IMR-90 (cell line): ENCODE data around the gene ERC2. TPM values are rescaled to one million over a fixed set of nuclear protein-coding genes. Genes with fewer than 3 reads are reported as not detected.

Source experiments
- ATAC-seq: fragments of 200-7000 bp; cut with Tn5 transposase; 2 replicates; pipeline ENCODE4 v1.9.1; 2020; ENCODE audit warnings: low read depth, mild to moderate bottlenecking, moderate library complexity
- BruUV-seq: library from RNA; stranded (reverse); fragments of 400-500 nt; replicated peaks from 2 replicates; lab custom pipeline; 2021; lab: Mats Ljungman, UMichigan
- CTCF ChIA-PET: fragments of 300-600 bp; formaldehyde crosslinking; extraction: SDS; loops from one replicate; lab custom pipeline; 2021; ENCODE audit warnings: antibody characterized with exemption; lab: Yijun Ruan, JAX
- POLR2A ChIA-PET: fragments of 300-600 bp; sonication (Branson Sonifier 250); formaldehyde crosslinking; loops from one replicate; lab custom pipeline; 2022; ENCODE audit warnings: antibody characterized with exemption; ENCODE audit not compliant: unreplicated experiment; lab: Charles Lee
- DNase-seq: peaks from one replicate; pipeline ENCODE4 v3.0.0; 2013
- H2AFZ ChIP-seq: replicated peaks from 2 replicates; pipeline ENCODE3; 2013; ENCODE audit warnings: low read length, mild to moderate bottlenecking; ENCODE audit not compliant: poor library complexity
- H2AK5ac ChIP-seq: 2 replicates; pipeline ENCODE4 v1.6.1; 2013; ENCODE audit warnings: low read depth, low read length, inconsistent platforms
- H2AK9ac ChIP-seq: replicated peaks from 2 replicates; pipeline ENCODE3; 2013; ENCODE audit warnings: mild to moderate bottlenecking, low read depth, low read length, moderate library complexity; ENCODE audit not compliant: poor library complexity
- H2BK120ac ChIP-seq: 2 replicates; pipeline ENCODE4 v1.6.1; 2013; ENCODE audit warnings: low read depth, low read length, inconsistent platforms
- H2BK15ac ChIP-seq: 3 replicates; pipeline ENCODE4 v1.6.1; 2013; ENCODE audit warnings: low read depth, low read length, inconsistent platforms
- H2BK20ac ChIP-seq: 2 replicates; pipeline ENCODE4 v1.6.1; 2013; ENCODE audit warnings: low read depth, mild to moderate bottlenecking, inconsistent platforms, low read length, moderate library complexity
- H2BK5ac ChIP-seq: 2 replicates; pipeline ENCODE4 v1.6.1; 2013; ENCODE audit warnings: mild to moderate bottlenecking, low read depth, low read length, inconsistent platforms; ENCODE audit not compliant: poor library complexity, severe bottlenecking
- H3K14ac ChIP-seq: replicated peaks from 2 replicates; pipeline ENCODE4 v1.6.1; 2013; ENCODE audit warnings: low read depth, low read length, inconsistent platforms
- H3K18ac ChIP-seq: 2 replicates; pipeline ENCODE4 v1.6.1; 2013; ENCODE audit warnings: low read depth, low read length, control low read depth
- H3K23ac ChIP-seq: 2 replicates; pipeline ENCODE4 v1.6.1; 2013; ENCODE audit warnings: low read depth, low read length, inconsistent platforms
- H3K27ac ChIP-seq: 2 replicates; pipeline ENCODE4 v1.5.1; 2013; ENCODE audit warnings: mild to moderate bottlenecking, control low read depth, low read length; ENCODE audit not compliant: insufficient read depth
- H3K27me3 ChIP-seq: 2 replicates; pipeline ENCODE4 v1.6.1; 2013; ENCODE audit warnings: low read length; ENCODE audit not compliant: control insufficient read depth, insufficient read depth
- H3K36me3 ChIP-seq: 2 replicates; pipeline ENCODE4 v1.6.1; 2013; ENCODE audit warnings: low read length, mixed read lengths; ENCODE audit not compliant: control insufficient read depth, insufficient read depth
- H3K4ac ChIP-seq: 2 replicates; pipeline ENCODE4 v1.6.1; 2013; ENCODE audit warnings: low read depth, low read length, inconsistent platforms
- H3K4me1 ChIP-seq: 2 replicates; pipeline ENCODE4 v1.6.1; 2013; ENCODE audit warnings: low read length, mixed read lengths; ENCODE audit not compliant: control insufficient read depth, insufficient read depth
- H3K4me2 ChIP-seq: 2 replicates; pipeline ENCODE4 v1.6.1; 2013; ENCODE audit warnings: low read depth, mild to moderate bottlenecking, control low read depth, low read length, moderate library complexity
- H3K4me3 ChIP-seq: 2 replicates; pipeline ENCODE4 v1.5.1; 2013; ENCODE audit warnings: low read depth, mild to moderate bottlenecking, control low read depth, low read length, moderate library complexity; ENCODE audit not compliant: insufficient read depth
- H3K56ac ChIP-seq: 2 replicates; pipeline ENCODE4 v1.6.1; 2013; ENCODE audit warnings: low read length, inconsistent platforms; ENCODE audit not compliant: insufficient read depth; ENCODE audit errors: extremely low read depth
- H3K79me1 ChIP-seq, 2 experiments: 2 replicates each; pipeline ENCODE4 v1.6.1; 2013; ENCODE audit warnings: low read length in 2 of 2, inconsistent platforms in 1 of 2, low read depth in 1 of 2
- H3K9ac ChIP-seq: 2 replicates; pipeline ENCODE4 v1.6.1; 2013; ENCODE audit warnings: low read depth, low read length, control low read depth
- H3K9me1 ChIP-seq: 2 replicates; pipeline ENCODE4 v1.6.1; 2013; ENCODE audit warnings: low read length, inconsistent platforms; ENCODE audit not compliant: insufficient read depth
- H3K9me3 ChIP-seq: 2 replicates; pipeline ENCODE4 v1.6.1; 2013; ENCODE audit warnings: low read length; ENCODE audit not compliant: control insufficient read depth, insufficient read depth
- H4K20me1 ChIP-seq: 2 replicates; pipeline ENCODE4 v1.6.1; 2013; ENCODE audit warnings: low read length, inconsistent platforms; ENCODE audit not compliant: insufficient read depth
- H4K5ac ChIP-seq: 2 replicates; pipeline ENCODE4 v1.6.1; 2013; ENCODE audit warnings: mild to moderate bottlenecking, low read depth, low read length, control low read depth
- H4K8ac ChIP-seq, 2 experiments: 2 replicates each; pipeline ENCODE4 v1.6.1; 2013; ENCODE audit warnings: low read depth in 2 of 2, low read length in 2 of 2, control low read depth in 1 of 2, inconsistent platforms in 1 of 2
- H4K91ac ChIP-seq: 2 replicates; pipeline ENCODE4 v1.6.1; 2013; ENCODE audit warnings: low read depth, low read length, inconsistent platforms; ENCODE audit not compliant: insufficient read depth
- CHD1 ChIP-seq: IDR thresholded peaks from 2 replicates; pipeline ENCODE4 v1.6.1; 2012; ENCODE audit warnings: low read depth, low read length, improper control_type of control experiment
- FOS ChIP-seq: fragments of 150-350 bp; IDR thresholded peaks from 2 replicates; pipeline ENCODE4 v1.6.1; 2016; ENCODE audit warnings: low read depth, low read length
- MAZ ChIP-seq: IDR thresholded peaks from 2 replicates; pipeline ENCODE4 v1.6.1; 2012; ENCODE audit warnings: low read depth, mild to moderate bottlenecking, low read length, improper control_type of control experiment, moderate library complexity, borderline replicate concordance
- RCOR1 ChIP-seq: IDR thresholded peaks from 2 replicates; pipeline ENCODE4 v1.6.1; 2012; ENCODE audit warnings: mild to moderate bottlenecking, low read length, improper control_type of control experiment; ENCODE audit not compliant: insufficient replicate concordance
- RFX5 ChIP-seq: IDR thresholded peaks from 2 replicates; pipeline ENCODE4 v1.8.0; 2012; ENCODE audit warnings: low read depth, mild to moderate bottlenecking, low read length, moderate library complexity
- SMC3 ChIP-seq: fragments of 150-350 bp; IDR thresholded peaks from 2 replicates; pipeline ENCODE4 v1.6.1; 2016; ENCODE audit warnings: low read depth, mild to moderate bottlenecking, antibody characterized with exemption, low read length, moderate library complexity
- WGBS, 2 experiments: methylation state at CpG; one replicate each; pipeline versions ENCODE4 v1.1.5 to v1.1.7; 2013; ENCODE audit warnings: missing lambda C conversion rate in 2 of 2; ENCODE audit not compliant: insufficient read length in 1 of 2; ENCODE audit errors: extremely low coverage in 2 of 2; 5-methylcytosine and 5-hydroxymethylcytosine counted together
- dilution Hi-C: fragments of 300-500 bp; cut with HindIII; formaldehyde crosslinking; loops from one replicate; pipeline ENCODE4 v1.14.3; 2018; ENCODE audit warnings: low sequenced_read_pairs; ENCODE audit not compliant: unreplicated experiment
- in situ Hi-C: fragments of 300-500 bp; cut with MboI; formaldehyde crosslinking; loops from 3 replicates; pipeline ENCODE4 v1.14.3; 2019; ENCODE audit warnings: low sequenced_read_pairs, inconsistent platforms, mixed read lengths
- intact Hi-C: fragments of 100-400 bp; cut with micrococcal nuclease; formaldehyde crosslinking; loops from 2 replicates; pipeline ENCODE4 v1.10.0; 2022
- polyA plus RNA-seq, 3 experiments: library from polyadenylated mRNA; depleted of rRNA; stranded (reverse); fragments of >200 nt; gene quantifications; 2 replicates each; pipeline ENCODE4 v1.2.3, GENCODE V29; 2012; ENCODE audit warnings: low replicate concordance in 1 of 3
- total RNA-seq: library from RNA; depleted of rRNA; stranded (reverse); fragments of >200 nt; gene quantifications from 2 replicates; pipeline ENCODE4 v1.2.3, GENCODE V29; 2012

Gene ERC2
- total and polyA plus RNA-seq, 2 of the 4 experiments (the other 2 are of a cell fraction): 0.17 to 0.18 TPM

DNA sequence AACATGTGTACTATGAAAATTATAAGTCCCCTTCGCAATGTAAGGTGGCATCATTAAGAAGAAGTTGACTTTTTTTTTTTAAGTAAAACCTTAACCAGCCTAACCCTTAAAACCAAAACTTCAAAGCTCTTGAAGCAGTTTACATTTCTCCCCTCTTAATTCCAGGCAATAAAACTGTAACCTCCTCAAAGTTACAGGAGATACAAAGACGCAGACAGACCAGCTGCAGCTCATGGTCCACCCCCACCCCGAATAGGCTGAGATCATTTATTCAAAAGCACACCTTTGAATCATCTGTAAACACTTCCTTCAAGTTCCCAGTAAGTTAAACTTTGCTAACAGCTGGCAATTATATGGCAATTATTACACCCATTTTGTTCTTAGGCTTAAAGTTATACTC is 414.5 kb downstream of the ERC2 start:
- in situ Hi-C loops: no loop called here
- H2AFZ ChIP-seq: no peak overlapping the region
- H3K36me3 ChIP-seq: no peaks in the 10 kb centered on the region
- H2AK9ac ChIP-seq: no peak overlapping the region
- no peak for DNase-seq
- no peak overlapping the region for H3K27ac ChIP-seq
- no peak overlapping the region for H2AK5ac ChIP-seq
- no peak for TF ChIP-seq CHD1
- TF ChIP-seq FOS: no peak
- TF ChIP-seq RCOR1: no peak
- TF ChIP-seq RFX5: no peak
- no peak for TF ChIP-seq SMC3
- no peak for TF ChIP-seq MAZ
- H3K9ac ChIP-seq: no peak overlapping the region
- H3K4me3 ChIP-seq: no peak overlapping the region
- no peak overlapping the region for H3K23ac ChIP-seq
- H4K8ac ChIP-seq: no peak overlapping the region
- H2BK20ac ChIP-seq: no peak overlapping the region
- H2BK5ac ChIP-seq: no peak overlapping the region
- H3K56ac ChIP-seq: no peak overlapping the region
- no peaks in the 10 kb centered on the region for H3K9me3 ChIP-seq
- H3K27me3 ChIP-seq: peaks cover 9% of the 10 kb centered on the region; the same call in 1 of the 2 replicates
- no peak overlapping the region for H4K91ac ChIP-seq
- H4K5ac ChIP-seq: no peak overlapping the region
- H2BK15ac ChIP-seq: no peak overlapping the region
- BruUV-seq: no TSS peak
- H3K4ac ChIP-seq: no peak overlapping the region
- H3K4me2 ChIP-seq: no peak overlapping the region
- H3K79me1 ChIP-seq: no peaks in the 10 kb centered on the region
- H3K14ac ChIP-seq: no peak overlapping the region
- H2BK120ac ChIP-seq: no peak overlapping the region
- ChIA-PET CTCF (no interaction called here), POLR2A (no interaction called here)
- intact Hi-C loops: no loop called here
- WGBS, 2 experiments: no CpG with 5 or more reads among the region's 3 CpGs
- no peaks in the 10 kb centered on the region for H4K20me1 ChIP-seq
- H3K18ac ChIP-seq: no peak overlapping the region
- H3K9me1 ChIP-seq: no peaks in the 10 kb centered on the region
- ATAC-seq: no peak
- no peaks in the 10 kb centered on the region for H3K4me1 ChIP-seq
- dilution Hi-C loops: no loop called here
